AG10803 (cell line): Measurements from ENCODE around the gene PLLP.
A peak's percentile ranks its signal among the peaks of the same experiment; 100 is the strongest.

Source experiments
- DNase-seq: peaks from one replicate; pipeline ENCODE4 v3.0.0; 2010; ENCODE audit warnings: low read depth
- H3K4me3 ChIP-seq: 2 replicates; pipeline ENCODE4 v1.5.1; 2011; ENCODE audit warnings: mild to moderate bottlenecking, low read length, control low read depth
- TF ChIP-seq, protein P1 (sequence below): conservative IDR thresholded peaks from 2 replicates; pipeline ENCODE4 v1.5.1; 2011; ENCODE audit warnings: mild to moderate bottlenecking, low read length, control low read depth, inconsistent platforms

PLLP gene

DNA sequence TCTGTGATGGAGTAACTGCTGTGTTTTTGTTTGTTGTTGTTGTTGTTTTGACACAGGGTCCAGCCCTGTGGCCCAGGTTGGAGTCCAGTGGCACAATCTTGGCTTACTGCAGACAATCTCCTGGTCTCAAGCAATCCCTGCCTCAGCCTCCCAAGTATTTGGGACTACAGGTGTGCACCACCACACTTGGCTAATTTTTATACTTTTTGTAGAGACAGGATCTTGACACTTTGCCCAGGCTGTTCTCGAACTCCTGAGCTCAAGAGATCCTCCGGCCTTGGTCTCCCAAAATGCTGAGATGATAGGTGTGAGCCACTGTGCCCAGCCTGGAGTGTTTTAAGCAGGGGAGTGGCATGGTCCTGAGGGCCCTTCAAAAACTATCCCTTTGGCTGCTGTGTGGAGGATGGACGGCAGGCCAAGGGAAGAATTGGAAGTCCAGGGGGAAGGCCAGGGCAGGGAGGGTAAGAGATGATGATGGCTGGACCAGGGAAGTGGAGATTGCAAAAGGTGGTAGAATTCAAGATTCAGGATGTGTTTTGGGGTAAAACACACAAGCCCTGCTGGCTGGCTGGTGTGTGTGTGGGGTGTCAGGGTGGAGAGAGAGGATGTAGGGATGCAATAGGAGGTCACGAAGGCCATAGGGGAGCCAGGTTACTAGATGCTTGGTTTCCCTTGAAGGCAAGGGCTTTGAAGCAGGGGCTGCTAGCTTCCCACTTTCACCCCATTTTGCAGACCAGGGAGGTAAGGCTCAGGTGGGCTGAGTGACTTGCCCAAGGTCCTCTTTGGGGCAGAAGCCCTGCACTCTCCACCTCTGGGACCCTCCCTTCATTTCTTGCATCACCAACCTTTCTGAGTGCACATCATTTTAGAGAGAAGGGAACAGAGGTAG is 18.8 kb upstream of the PLLP start:
- no peak overlapping the region for H3K4me3 ChIP-seq
- DNase-seq: no peak
- TF ChIP-seq, protein P1, sequence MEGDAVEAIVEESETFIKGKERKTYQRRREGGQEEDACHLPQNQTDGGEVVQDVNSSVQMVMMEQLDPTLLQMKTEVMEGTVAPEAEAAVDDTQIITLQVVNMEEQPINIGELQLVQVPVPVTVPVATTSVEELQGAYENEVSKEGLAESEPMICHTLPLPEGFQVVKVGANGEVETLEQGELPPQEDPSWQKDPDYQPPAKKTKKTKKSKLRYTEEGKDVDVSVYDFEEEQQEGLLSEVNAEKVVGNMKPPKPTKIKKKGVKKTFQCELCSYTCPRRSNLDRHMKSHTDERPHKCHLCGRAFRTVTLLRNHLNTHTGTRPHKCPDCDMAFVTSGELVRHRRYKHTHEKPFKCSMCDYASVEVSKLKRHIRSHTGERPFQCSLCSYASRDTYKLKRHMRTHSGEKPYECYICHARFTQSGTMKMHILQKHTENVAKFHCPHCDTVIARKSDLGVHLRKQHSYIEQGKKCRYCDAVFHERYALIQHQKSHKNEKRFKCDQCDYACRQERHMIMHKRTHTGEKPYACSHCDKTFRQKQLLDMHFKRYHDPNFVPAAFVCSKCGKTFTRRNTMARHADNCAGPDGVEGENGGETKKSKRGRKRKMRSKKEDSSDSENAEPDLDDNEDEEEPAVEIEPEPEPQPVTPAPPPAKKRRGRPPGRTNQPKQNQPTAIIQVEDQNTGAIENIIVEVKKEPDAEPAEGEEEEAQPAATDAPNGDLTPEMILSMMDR: no peak

DNA sequence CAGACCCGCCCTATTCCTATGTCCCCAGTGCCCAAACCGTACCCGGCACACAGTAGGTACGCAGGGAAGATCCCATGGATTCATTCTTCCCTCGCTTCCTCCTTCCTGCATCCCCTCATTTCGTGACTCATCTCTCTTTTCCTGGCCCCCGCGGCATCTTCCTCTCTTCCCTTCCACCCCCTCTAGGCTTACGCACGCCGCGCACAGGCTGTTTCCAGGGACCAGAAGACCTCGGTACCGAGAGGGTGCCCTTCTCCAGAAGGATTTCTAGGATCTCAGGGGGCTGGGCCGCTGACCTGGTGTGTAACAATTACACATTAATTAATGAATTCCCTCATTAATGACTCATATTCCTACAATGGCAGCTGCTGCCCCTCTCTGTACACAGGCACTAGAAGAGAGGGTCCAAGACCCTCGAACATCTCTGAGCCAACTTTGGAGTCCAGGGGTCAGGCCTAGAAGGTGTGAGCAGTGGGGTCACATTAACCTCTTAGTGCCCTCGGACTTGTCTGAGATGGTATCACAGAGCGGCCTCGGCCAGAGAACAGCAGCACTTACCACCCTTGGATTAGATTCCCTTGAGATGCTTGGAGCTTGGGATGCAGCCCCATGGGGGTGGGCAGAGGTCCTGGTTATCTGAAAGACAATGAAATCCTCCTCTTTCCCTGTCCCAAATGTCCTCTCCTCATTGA is 16.8 kb upstream of the PLLP start:
- TF ChIP-seq, protein P1: no peak
- DNase-seq: no peak
- H3K4me3 ChIP-seq: no peak overlapping the region

DNA sequence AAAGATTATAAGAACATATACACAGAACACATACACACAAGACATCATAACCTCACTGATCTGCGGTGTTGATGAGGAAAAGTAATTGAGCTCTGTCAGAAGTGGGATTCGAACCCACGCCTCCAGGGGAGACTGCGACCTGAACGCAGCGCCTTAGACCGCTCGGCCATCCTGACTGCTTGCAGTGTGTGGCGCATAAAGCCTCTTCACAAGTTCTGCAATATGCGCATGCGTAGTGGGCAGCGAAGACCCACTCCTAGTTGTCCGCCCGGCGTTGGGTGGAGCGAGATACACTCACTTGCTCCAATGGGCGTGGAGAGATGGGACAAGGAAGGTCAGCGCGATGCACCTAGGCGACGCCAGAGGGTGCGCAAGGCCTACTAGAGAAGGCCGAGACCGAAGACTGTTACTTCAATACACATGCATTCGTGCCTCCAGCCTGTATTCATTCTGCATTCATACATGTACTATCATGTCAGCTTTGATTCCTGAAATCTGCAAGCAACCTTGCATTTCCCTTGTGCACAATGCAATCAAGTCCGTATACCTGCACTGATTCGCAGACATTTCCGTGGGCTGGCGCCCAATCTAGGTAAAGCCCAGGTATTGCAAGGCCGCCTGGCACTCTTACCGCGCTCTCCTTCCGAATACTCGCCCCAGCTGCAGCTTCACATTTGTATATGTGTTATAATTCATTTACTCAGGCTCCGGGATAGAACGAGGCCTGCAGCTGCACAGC is 16.1 kb upstream of the PLLP start:
- DNase-seq: peak; percentile 98
- TF ChIP-seq, protein P1: peak; percentile 97
- peak overlapping the region; percentile 66 for H3K4me3 ChIP-seq

DNA sequence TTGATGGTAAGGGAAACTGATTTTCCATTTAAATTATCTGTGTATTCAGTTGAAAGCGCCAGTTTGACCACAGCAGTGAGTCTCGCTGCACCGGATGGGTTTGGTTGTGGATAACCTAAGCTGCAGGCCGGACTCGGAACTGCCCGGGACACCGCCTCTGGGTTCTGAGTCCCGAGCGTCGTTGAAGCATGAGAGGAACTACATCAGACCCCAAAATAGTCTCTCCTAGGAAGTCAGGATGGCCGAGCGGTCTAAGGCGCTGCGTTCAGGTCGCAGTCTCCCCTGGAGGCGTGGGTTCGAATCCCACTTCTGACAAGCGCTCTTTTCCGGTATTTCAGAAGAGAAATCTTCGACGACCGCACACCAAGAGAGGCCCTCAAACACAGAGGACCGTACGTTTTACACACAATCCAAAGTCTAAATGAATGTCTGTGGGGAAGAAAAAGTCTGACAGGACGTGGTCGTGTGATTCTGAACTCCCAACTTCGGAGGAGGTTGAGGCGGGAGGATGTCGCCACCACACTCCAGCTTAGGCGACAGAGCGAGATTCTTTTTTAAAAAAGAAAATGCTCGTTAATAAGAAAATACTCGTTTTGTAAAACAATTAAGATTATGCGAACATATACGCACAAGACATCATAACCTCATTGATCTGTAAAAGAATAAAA is 15.4 kb upstream of the PLLP start:
- TF ChIP-seq, protein P1: peak; percentile 40; the same call in 1 of the 2 replicates
- H3K4me3 ChIP-seq: peak overlapping the region; percentile 66
- DNase-seq: peak; percentile 97

DNA sequence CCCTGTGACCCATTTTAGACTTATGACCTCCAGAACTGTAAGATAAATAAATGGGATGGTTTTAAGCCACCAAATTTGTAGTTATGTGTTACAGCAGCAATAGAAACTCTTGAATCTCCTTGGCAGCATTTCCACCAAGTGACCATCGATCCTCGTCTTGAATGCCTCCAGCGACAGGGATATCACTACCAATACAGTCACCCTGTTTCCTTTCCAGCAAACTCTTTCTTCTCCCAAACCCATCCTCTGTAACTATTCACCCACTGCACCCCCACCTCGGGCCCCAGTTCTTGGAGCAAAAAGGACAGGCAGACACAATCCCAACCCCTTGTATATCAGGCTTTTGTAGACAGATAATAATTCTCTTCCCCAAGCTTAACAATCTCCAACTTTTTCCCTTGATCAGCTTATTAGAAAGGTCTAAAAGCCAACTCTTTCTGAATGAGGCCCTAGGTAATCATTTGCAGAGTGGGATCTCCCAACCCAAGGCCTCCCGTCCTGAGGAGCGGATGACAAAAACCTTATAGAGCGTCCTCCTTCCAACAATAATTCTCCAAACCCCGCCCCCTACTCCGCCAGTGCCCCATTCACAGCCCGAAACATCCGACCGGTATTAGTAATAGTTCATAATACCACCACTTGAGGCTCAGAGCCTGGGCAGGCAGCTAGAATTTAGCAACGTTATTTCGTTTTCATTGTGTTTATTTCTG is 14.7 kb upstream of the PLLP start:
- no peak for DNase-seq

More for the DNA sequence above, 14.7 kb upstream of the PLLP start:
- TF ChIP-seq, protein P1: no peak; the same call in 1 of the 2 replicates
- peak overlapping the region; percentile 66 for H3K4me3 ChIP-seq
